Measurements from ENCODE around the gene PAK2. TPM values are rescaled to one million over a fixed set of nuclear protein-coding genes. Genes with fewer than 3 reads are reported as not detected.

PAK2 gene
- 38.0 and 40.1 TPM in 2 replicates for total RNA-seq

GRCh38 chr3:196739671-196740480 is at the start of gene PAK2:
Gene PAK2 (plus strand): TSS chr3:196739857. CDS start chr3:196782647, 42,790 bp downstream.

GRCh38 chr3:196711838-196712513 is 27.7 kb upstream of the PAK2 start, which contains the start of the genes CEP19 and PIGX:
Gene CEP19 (minus strand): TSS chr3:196712250. CDS start chr3:196708657, 3,593 bp downstream.
Gene PIGX (plus strand): TSS chr3:196712377.

GRCh38 chr3:196867507-196868296 is 128.0 kb downstream of the PAK2 start, which contains the start of gene SENP5:
Gene SENP5 (plus strand): TSS chr3:196867920. CDS start chr3:196885182, 17,262 bp downstream.

Small RNAs within 50 kb of the gene (small RNA-seq; reads per million reads assigned to genes)
- gene RNU4-89P (not detected), gene RNU6-42P (not detected), gene RNU6-646P (not detected)

Other genes with a start within 250 kb of the PAK2 start
- gene RNF168, start 236.1 kb upstream of the PAK2 start, total RNA-seq: 20.8 and 25.0 TPM in 2 replicates
- gene SMCO1, start 224.5 kb upstream of the PAK2 start, total RNA-seq: not detected in 2 replicates
- 5.5 and 6.7 TPM in 2 replicates for gene WDR53, start 171.3 kb upstream of the PAK2 start, total RNA-seq
- gene FBXO45, start 171.2 kb upstream of the PAK2 start, total RNA-seq: 10.6 and 11.2 TPM in 2 replicates
- gene NRROS, start 100.2 kb upstream of the PAK2 start, total RNA-seq: 1.4 and 1.5 TPM in 2 replicates
- gene CEP19, start 27.6 kb upstream of the PAK2 start, total RNA-seq: 3.5 and 4.6 TPM in 2 replicates
- gene PIGX, start 27.5 kb upstream of the PAK2 start, total RNA-seq: 36.8 and 39.2 TPM in 2 replicates
- 40.6 and 44.5 TPM in 2 replicates for gene SENP5, start 128.1 kb downstream of the PAK2 start, total RNA-seq
- gene NCBP2, start 202.7 kb downstream of the PAK2 start, total RNA-seq: 53.2 and 62.5 TPM in 2 replicates
- 5.2 and 5.6 TPM in 2 replicates for gene PIGZ, start 229.0 kb downstream of the PAK2 start, total RNA-seq

Measured in articular chondrocyte of knee joint (primary cell).